K562 (cell line): ENCODE data around the gene KLB. TPM values are rescaled to one million over a fixed set of nuclear protein-coding genes. Genes with fewer than 3 reads are reported as not detected.

Experiments
- CLOCK ChIP-seq: fragments of 250-450 bp; sonication (Bioruptor Pico); IDR thresholded peaks from 2 replicates; pipeline ENCODE4 v1.4.0; 2020; ENCODE audit warnings: mild to moderate bottlenecking, moderate library complexity, borderline replicate concordance
- ESRRB ChIP-seq: fragments of 250-450 bp; sonication (Bioruptor Pico); IDR thresholded peaks from 2 replicates; pipeline ENCODE4 v1.5.0; 2020; ENCODE audit warnings: mild to moderate bottlenecking, moderate library complexity, borderline replicate concordance
- ETS2 ChIP-seq: IDR thresholded peaks from 2 replicates; pipeline ENCODE4 v1.6.1; 2016; ENCODE audit warnings: borderline replicate concordance, missing genetic modification characterization, mild to moderate bottlenecking, moderate library complexity, missing compliant biosample characterization; ENCODE audit not compliant: poor library complexity, severe bottlenecking
- FOXK2 ChIP-seq, 2 experiments: fragments of 450-650 bp; IDR thresholded peaks in 1 of 2; conservative IDR thresholded peaks in 1 of 2; 2 replicates each; pipeline ENCODE4 v1.6.1; 2016; ENCODE audit warnings: low read depth in 2 of 2, mild to moderate bottlenecking in 1 of 2
- FOXP1 ChIP-seq: sonication (generic); formaldehyde crosslinking; IDR thresholded peaks from 2 replicates; pipeline ENCODE4 v1.8.0; 2022; ENCODE audit warnings: mild to moderate bottlenecking, missing genetic modification reagents
- GATA2 ChIP-seq: sonication (generic); formaldehyde crosslinking; IDR thresholded peaks from 2 replicates; pipeline ENCODE4 v1.4.0; 2020; ENCODE audit warnings: mild to moderate bottlenecking, missing genetic modification reagents
- GTF2F1 ChIP-seq: IDR thresholded peaks from 2 replicates; pipeline ENCODE4 v1.6.1; 2011; ENCODE audit warnings: low read depth, low read length, improper control_type of control experiment
- MECOM ChIP-seq: fragments of 250-450 bp; sonication (Bioruptor Pico); IDR thresholded peaks from 2 replicates; pipeline ENCODE4 v1.8.0; 2022; ENCODE audit warnings: inconsistent platforms
- MTA1 ChIP-seq: fragments of 450-650 bp; IDR thresholded peaks from 2 replicates; pipeline ENCODE4 v1.6.1; 2017; ENCODE audit warnings: borderline replicate concordance
- PHF20 ChIP-seq: fragments of 450-650 bp; IDR thresholded peaks from 2 replicates; pipeline ENCODE4 v1.6.1; 2018; ENCODE audit not compliant: partially characterized antibody
- PML ChIP-seq: IDR thresholded peaks from 2 replicates; pipeline ENCODE4 v1.6.1; 2012; ENCODE audit warnings: low read length, inconsistent platforms
- RBM14 ChIP-seq: fragments of 200-400 bp; formaldehyde crosslinking; IDR thresholded peaks from 2 replicates; pipeline ENCODE4 v1.6.1; 2018; ENCODE audit warnings: low read depth, mild to moderate bottlenecking, low read length, moderate library complexity, borderline replicate concordance; ENCODE audit not compliant: insufficient read depth
- TBL1XR1 ChIP-seq, 2 experiments: IDR thresholded peaks; 2 replicates each; pipeline ENCODE4 v1.6.1; 2012; ENCODE audit warnings: improper control_type of control experiment in 2 of 2, low read length in 2 of 2, mild to moderate bottlenecking in 1 of 2
- ZNF217 ChIP-seq: sonication (generic); formaldehyde crosslinking; IDR thresholded peaks from 2 replicates; pipeline ENCODE4 v1.8.0; 2022; ENCODE audit warnings: mild to moderate bottlenecking, missing genetic modification reagents
- ZNF431 ChIP-seq: sonication (generic); formaldehyde crosslinking; IDR thresholded peaks from 2 replicates; pipeline ENCODE4 v1.8.0; 2022; ENCODE audit warnings: mild to moderate bottlenecking, missing genetic modification reagents
- polyA plus RNA-seq, 8 experiments: library from polyadenylated mRNA; depleted of rRNA in 4 of 8; stranded (reverse) in 5 of 8; unstranded in 3 of 8; fragments of >200 nt; fragmentation: Nextera tagmentation in 2 of 8; fragmentation: Illumina TruSeq in 1 of 8; extraction: Ambion mirVana in 2 of 8; extraction: Trizol in 1 of 8; gene quantifications; 2 replicates each; pipeline versions ENCODE4 v1.2.1 to v1.2.3, GENCODE V29; 2011 to 2014; ENCODE audit warnings: inconsistent platforms in 1 of 8, missing spikeins in 1 of 8
- total RNA-seq, 7 experiments: library from RNA; depleted of rRNA in 6 of 7; stranded (reverse); fragments of >200 nt in 6 of 7; fragmentation: Illumina TruSeq in 2 of 7; extraction: Trizol in 2 of 7; gene quantifications; 2 replicates each; pipeline versions ENCODE4 v1.2.1 to v1.2.3, GENCODE V29; 2011 to 2021; ENCODE audit warnings: low replicate concordance in 1 of 7
- TF ChIP-seq, protein P1 (sequence below): sonication (generic); formaldehyde crosslinking; IDR thresholded peaks from 2 replicates; pipeline ENCODE4 v1.8.1; 2022; ENCODE audit warnings: missing genetic modification reagents
- TF ChIP-seq, protein P2 (sequence below): fragments of 450-650 bp; formaldehyde crosslinking; IDR thresholded peaks from 2 replicates; pipeline ENCODE4 v1.4.0; 2020; ENCODE audit warnings: mild to moderate bottlenecking, moderate library complexity
- TF ChIP-seq, protein P3 (sequence below): sonication (generic); formaldehyde crosslinking; IDR thresholded peaks from 2 replicates; pipeline ENCODE4 v1.9.0; 2022; ENCODE audit warnings: mild to moderate bottlenecking, missing genetic modification reagents
- TF ChIP-seq, protein P4 (sequence below): sonication (generic); formaldehyde crosslinking; IDR thresholded peaks from 2 replicates; pipeline ENCODE4 v1.8.0; 2022; ENCODE audit warnings: mild to moderate bottlenecking, missing genetic modification reagents

KLB gene
- total and polyA plus RNA-seq, 9 of the 15 experiments (the other 6 are each of a cell fraction or from before 2014, with no cell fraction given): 0.04 to 0.13 TPM; not detected in 7

GRCh38 chr4:39365830-39366771 is 40.6 kb upstream of the KLB start, which contains the start of gene RFC1 (continued):
- TF ChIP-seq RBM14: no peak
- 0 out of 2 replicates have a peak, but pooled peaks have one; percentile 46 for TF ChIP-seq GTF2F1
- TF ChIP-seq ESRRB (CRISPR knock-in tag): no peak
- peak; percentile 96 for TF ChIP-seq PHF20
- TF ChIP-seq ETS2: no peak
- 0 out of 2 replicates have a peak, but pooled peaks have one; percentile 54 for TF ChIP-seq GATA2 (CRISPR knock-in tag)
- TF ChIP-seq ZNF431 (CRISPR knock-in tag): peak; percentile 92
- TF ChIP-seq ZNF217 (CRISPR knock-in tag): no peak
- no peak for TF ChIP-seq CLOCK (CRISPR knock-in tag)
- peak; percentile 70; the same call in 1 of the 2 replicates for TF ChIP-seq MECOM (CRISPR knock-in tag)
- TF ChIP-seq FOXK2 (conservative IDR thresholded peaks at IDR 0.05 in 1 of 2, IDR thresholded peaks at IDR 0.05 in 1 of 2; ENCODE audit: low read depth in 2 of 2): peak; percentile 61 to 67; a peak in 3 of 4 replicates
- TF ChIP-seq FOXP1: peak; percentile 95
- TF ChIP-seq, protein P1, sequence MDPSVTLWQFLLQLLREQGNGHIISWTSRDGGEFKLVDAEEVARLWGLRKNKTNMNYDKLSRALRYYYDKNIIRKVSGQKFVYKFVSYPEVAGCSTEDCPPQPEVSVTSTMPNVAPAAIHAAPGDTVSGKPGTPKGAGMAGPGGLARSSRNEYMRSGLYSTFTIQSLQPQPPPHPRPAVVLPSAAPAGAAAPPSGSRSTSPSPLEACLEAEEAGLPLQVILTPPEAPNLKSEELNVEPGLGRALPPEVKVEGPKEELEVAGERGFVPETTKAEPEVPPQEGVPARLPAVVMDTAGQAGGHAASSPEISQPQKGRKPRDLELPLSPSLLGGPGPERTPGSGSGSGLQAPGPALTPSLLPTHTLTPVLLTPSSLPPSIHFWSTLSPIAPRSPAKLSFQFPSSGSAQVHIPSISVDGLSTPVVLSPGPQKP (CRISPR knock-in tag): no peak
- peak in 1 of 2 experiments; percentile 87; a peak in 2 of 4 replicates for TF ChIP-seq TBL1XR1 (IDR thresholded peaks at IDR 0.05; ENCODE audit: low read length in 2 of 2)
- peak; percentile 60; the same call in 1 of the 2 replicates for TF ChIP-seq PML
- TF ChIP-seq MTA1: peak; percentile 98
- TF ChIP-seq, protein P2, sequence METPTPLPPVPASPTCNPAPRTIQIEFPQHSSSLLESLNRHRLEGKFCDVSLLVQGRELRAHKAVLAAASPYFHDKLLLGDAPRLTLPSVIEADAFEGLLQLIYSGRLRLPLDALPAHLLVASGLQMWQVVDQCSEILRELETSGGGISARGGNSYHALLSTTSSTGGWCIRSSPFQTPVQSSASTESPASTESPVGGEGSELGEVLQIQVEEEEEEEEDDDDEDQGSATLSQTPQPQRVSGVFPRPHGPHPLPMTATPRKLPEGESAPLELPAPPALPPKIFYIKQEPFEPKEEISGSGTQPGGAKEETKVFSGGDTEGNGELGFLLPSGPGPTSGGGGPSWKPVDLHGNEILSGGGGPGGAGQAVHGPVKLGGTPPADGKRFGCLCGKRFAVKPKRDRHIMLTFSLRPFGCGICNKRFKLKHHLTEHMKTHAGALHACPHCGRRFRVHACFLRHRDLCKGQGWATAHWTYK (CRISPR knock-in tag): peak; percentile 75; the same call in 1 of the 2 replicates
- TF ChIP-seq, protein P3, sequence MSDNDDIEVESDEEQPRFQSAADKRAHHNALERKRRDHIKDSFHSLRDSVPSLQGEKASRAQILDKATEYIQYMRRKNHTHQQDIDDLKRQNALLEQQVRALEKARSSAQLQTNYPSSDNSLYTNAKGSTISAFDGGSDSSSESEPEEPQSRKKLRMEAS: peak; percentile 99
- TF ChIP-seq, protein P4, sequence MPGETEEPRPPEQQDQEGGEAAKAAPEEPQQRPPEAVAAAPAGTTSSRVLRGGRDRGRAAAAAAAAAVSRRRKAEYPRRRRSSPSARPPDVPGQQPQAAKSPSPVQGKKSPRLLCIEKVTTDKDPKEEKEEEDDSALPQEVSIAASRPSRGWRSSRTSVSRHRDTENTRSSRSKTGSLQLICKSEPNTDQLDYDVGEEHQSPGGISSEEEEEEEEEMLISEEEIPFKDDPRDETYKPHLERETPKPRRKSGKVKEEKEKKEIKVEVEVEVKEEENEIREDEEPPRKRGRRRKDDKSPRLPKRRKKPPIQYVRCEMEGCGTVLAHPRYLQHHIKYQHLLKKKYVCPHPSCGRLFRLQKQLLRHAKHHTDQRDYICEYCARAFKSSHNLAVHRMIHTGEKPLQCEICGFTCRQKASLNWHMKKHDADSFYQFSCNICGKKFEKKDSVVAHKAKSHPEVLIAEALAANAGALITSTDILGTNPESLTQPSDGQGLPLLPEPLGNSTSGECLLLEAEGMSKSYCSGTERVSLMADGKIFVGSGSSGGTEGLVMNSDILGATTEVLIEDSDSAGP: peak; percentile 29; the same call in 1 of the 2 replicates
